Measurements from ENCODE around the gene TNK2.
A peak's percentile ranks its signal among the peaks of the same experiment; 100 is the strongest.

Gene TNK2

DNA sequence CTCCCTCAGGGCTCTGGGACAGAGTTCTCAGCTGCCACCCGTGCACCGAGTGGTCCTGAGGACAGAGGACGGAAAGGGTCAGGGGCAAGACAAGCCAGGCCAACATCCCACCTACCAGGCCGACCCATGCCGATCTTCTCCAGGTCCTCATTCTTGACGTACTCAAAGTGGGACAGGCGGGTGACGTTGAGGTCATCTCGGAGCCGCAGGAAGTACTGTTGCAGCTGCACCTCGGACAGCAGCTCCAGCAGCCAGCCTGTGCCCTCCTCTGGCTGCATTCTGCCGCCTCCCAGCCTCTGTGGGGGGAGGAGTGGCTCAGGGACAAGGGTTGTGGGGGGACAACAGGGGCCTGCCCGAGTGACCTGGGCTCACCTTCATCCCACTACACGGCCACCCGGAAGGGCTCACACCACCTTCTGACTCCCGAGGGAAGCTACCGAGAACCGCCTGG lies 20.0 kb downstream of the TNK2 start:
- peaks cover 29% of the 10 kb centered on the region for H3K4me1 ChIP-seq (ENCODE audit: insufficient read depth, low read length)
- H3K27ac ChIP-seq (ENCODE audit: low read length) = no peak overlapping the region
- no peak overlapping the region for H3K4me3 ChIP-seq (ENCODE audit: low read length)
- no peak overlapping the region for H3K9ac ChIP-seq (ENCODE audit: low read depth, low read length)
- H3K27me3 ChIP-seq (ENCODE audit: insufficient read depth, low read length) = no peaks in the 10 kb centered on the region
- no peaks in the 10 kb centered on the region for H3K36me3 ChIP-seq (ENCODE audit: insufficient read depth, low read depth, low read length)
- H3K9me3 ChIP-seq (ENCODE audit: insufficient read depth, low read depth, low read length) = no peaks in the 10 kb centered on the region

DNA sequence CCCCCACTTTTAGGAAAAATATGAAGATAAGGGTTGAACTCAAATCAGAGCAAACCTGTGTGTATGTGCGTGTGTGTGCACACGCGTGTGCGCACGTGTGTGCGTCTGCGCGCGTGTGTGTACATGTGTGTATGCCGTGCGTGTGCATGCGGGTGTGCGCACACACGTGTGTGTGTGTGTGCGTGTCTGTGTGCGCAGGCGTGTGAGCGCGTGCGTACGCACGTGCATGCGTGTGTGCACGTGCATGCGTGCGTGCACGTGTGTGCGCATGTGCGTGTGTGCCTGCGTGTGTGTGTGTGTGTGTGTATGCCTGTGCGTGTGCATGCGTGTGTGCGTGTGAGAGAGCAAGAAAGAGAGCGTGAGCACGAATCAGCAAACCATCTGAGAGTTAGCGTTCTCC lies 20.7 kb downstream of the TNK2 start:
- Histone ChIP-seq H3K9me3 (ENCODE audit: insufficient read depth, low read depth, low read length) (no peaks in the 10 kb centered on the region), H3K4me3 (ENCODE audit: low read length) (no peak overlapping the region), H3K4me1 (ENCODE audit: insufficient read depth, low read length) (peaks cover 23% of the 10 kb centered on the region), H3K36me3 (ENCODE audit: insufficient read depth, low read depth, low read length) (no peaks in the 10 kb centered on the region), H3K27me3 (ENCODE audit: insufficient read depth, low read length) (no peaks in the 10 kb centered on the region), H3K27ac (ENCODE audit: low read length) (no peak overlapping the region), H3K9ac (ENCODE audit: low read depth, low read length) (no peak overlapping the region)

DNA sequence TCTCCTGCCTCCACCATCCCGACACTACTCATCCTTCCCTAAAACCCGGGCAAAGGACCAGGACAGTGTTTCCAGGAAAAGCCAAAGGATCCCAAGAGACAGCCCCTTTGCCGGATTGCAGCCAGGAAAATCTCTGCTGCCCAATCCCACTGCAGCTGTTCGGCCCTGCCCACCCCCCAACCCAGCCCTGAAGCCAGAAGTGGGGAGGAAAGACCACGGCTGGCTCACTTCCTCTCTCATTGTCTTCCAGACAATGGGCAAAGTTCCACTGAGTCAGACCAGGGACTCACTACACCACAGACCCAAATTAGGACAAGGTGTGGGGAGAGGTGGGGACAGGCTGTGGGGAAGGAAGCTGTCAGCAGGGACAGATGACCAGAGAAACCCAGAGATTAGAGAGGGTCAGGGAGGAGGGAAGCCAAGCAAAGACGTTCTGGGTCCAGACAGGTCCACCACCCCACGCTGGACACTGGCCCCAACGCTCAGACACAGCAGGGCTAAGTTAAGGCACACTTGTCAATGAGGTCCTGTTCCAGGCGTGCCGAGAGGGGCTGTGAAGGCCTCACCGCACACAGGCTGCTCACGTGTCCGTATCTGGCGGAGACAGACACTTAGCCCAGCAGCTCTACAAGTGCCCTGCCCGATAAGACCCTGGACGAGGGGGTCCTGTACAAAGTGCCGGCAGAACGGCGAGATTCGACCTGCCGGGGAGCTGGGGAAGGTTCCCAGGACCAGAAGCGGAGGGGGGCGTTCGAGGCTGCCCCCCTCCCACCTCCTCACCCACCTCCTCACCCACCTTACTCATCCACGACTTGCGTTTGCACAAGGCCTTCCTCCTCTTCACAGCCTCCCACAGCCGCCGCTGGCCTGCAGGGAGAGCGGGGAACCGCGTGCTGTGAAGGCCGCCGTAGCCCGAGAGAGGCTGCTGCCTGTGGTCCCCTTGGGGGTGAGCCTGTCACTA lies 21.9 kb downstream of the TNK2 start:
- 0 out of 2 replicates have a peak, but pooled peaks cover 3% of the 10 kb centered on the region for H3K36me3 ChIP-seq (ENCODE audit: insufficient read depth, low read depth, low read length)
- H3K27me3 ChIP-seq (ENCODE audit: insufficient read depth, low read length) = no peaks in the 10 kb centered on the region
- H3K4me3 ChIP-seq (ENCODE audit: low read length) = no peak overlapping the region
- peak overlapping the region; percentile 15; the same call in 1 of the 2 replicates for H3K9ac ChIP-seq (ENCODE audit: low read depth, low read length)
- H3K4me1 ChIP-seq (ENCODE audit: insufficient read depth, low read length) = peaks cover 23% of the 10 kb centered on the region
- no peaks in the 10 kb centered on the region for H3K9me3 ChIP-seq (ENCODE audit: insufficient read depth, low read depth, low read length)
- H3K27ac ChIP-seq (ENCODE audit: low read length) = no peak overlapping the region

- no peak overlapping the region for H3K27ac ChIP-seq (ENCODE audit: low read length)
- peak overlapping the region; percentile 15; the same call in 1 of the 2 replicates for H3K9ac ChIP-seq (ENCODE audit: low read depth, low read length)
- 0 out of 2 replicates have a peak, but pooled peaks cover 3% of the 10 kb centered on the region for H3K36me3 ChIP-seq (ENCODE audit: insufficient read depth, low read depth, low read length)
- H3K9me3 ChIP-seq (ENCODE audit: insufficient read depth, low read depth, low read length) = no peaks in the 10 kb centered on the region
- H3K4me1 ChIP-seq (ENCODE audit: insufficient read depth, low read length) = peaks cover 23% of the 10 kb centered on the region
- no peaks in the 10 kb centered on the region for H3K27me3 ChIP-seq (ENCODE audit: insufficient read depth, low read length)
- H3K4me3 ChIP-seq (ENCODE audit: low read length) = no peak overlapping the region
Observed at GRCh38 chr3:195885036-195885891, 23.1 kb downstream of the TNK2 start.

DNA sequence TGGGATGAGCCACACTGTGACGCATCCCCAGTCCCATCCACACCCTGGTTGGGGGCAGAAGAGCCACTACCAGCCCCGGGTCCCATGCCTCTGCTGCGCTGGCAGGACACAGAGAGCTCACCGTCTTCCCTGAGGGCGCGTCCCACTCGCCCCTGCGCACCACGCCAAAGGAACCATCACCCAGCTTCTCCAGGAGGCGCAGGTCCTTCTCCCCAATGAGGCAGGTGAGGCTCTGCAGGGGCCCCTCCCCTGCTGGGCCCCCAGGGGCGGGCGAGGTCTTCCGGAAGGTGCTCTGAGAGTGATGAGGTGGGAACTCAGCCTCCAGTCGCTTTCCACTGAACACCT lies 23.7 kb downstream of the TNK2 start:
- Histone ChIP-seq H3K27ac (ENCODE audit: low read length) (no peak overlapping the region), H3K27me3 (ENCODE audit: insufficient read depth, low read length) (no peaks in the 10 kb centered on the region), H3K36me3 (ENCODE audit: insufficient read depth, low read depth, low read length) (0 out of 2 replicates have a peak, but pooled peaks cover 3% of the 10 kb centered on the region), H3K9me3 (ENCODE audit: insufficient read depth, low read depth, low read length) (no peaks in the 10 kb centered on the region), H3K4me1 (ENCODE audit: insufficient read depth, low read length) (peaks cover 19% of the 10 kb centered on the region), H3K9ac (ENCODE audit: low read depth, low read length) (no peak overlapping the region), H3K4me3 (ENCODE audit: low read length) (no peak overlapping the region)

- Histone ChIP-seq H3K36me3 (ENCODE audit: insufficient read depth, low read depth, low read length) (0 out of 2 replicates have a peak, but pooled peaks cover 9% of the 10 kb centered on the region), H3K27ac (ENCODE audit: low read length) (no peak overlapping the region), H3K4me1 (ENCODE audit: insufficient read depth, low read length) (peaks cover 14% of the 10 kb centered on the region)
Observed at GRCh38 chr3:195883801-195884200, 24.6 kb downstream of the TNK2 start.

GRCh38 chr3:195883160-195883559 lies 25.2 kb downstream of the TNK2 start:
- H3K9ac ChIP-seq (ENCODE audit: low read depth, low read length) = no peak overlapping the region
- no peaks in the 10 kb centered on the region for H3K9me3 ChIP-seq (ENCODE audit: insufficient read depth, low read depth, low read length)
- peaks cover 14% of the 10 kb centered on the region for H3K4me1 ChIP-seq (ENCODE audit: insufficient read depth, low read length)
- H3K27ac ChIP-seq (ENCODE audit: low read length) = no peak overlapping the region
- no peaks in the 10 kb centered on the region for H3K27me3 ChIP-seq (ENCODE audit: insufficient read depth, low read length)
- H3K36me3 ChIP-seq (ENCODE audit: insufficient read depth, low read depth, low read length) = peaks cover 13% of the 10 kb centered on the region; the same call in 1 of the 2 replicates
- H3K4me3 ChIP-seq (ENCODE audit: low read length) = no peak overlapping the region

More at GRCh38 chr3:195883801-195884200, 24.6 kb downstream of the TNK2 start:
- H3K9ac ChIP-seq (ENCODE audit: low read depth, low read length) = no peak overlapping the region
- H3K4me3 ChIP-seq (ENCODE audit: low read length) = no peak overlapping the region
- no peaks in the 10 kb centered on the region for H3K9me3 ChIP-seq (ENCODE audit: insufficient read depth, low read depth, low read length)
- no peaks in the 10 kb centered on the region for H3K27me3 ChIP-seq (ENCODE audit: insufficient read depth, low read length)

DNA sequence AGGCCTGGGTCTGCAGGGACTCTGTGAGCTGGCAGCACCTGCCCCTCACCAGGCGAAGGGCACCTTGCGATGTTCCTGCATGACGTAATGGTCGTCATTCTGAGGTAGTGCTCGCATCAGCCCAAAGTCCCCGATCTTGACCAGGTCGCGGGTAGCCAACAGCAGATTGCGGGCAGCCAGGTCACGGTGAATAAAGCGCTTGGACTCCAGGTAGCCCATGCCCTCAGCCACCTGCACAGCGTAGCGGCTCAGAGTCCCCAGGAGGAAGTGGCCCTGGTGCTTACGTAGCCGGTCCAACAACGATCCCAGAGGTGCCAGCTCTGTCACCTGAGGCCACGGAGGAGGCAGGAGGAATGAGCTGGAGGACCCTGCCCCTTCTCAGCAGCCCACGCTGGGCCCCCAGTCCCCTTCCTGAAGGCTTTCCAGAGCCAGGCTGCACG lies 26.3 kb downstream of the TNK2 start:
- Histone ChIP-seq H3K36me3 (ENCODE audit: insufficient read depth, low read depth, low read length) (peaks cover 17% of the 10 kb centered on the region; the same call in 1 of the 2 replicates), H3K4me1 (ENCODE audit: insufficient read depth, low read length) (peaks cover 14% of the 10 kb centered on the region), H3K27ac (ENCODE audit: low read length) (no peak overlapping the region), H3K9me3 (ENCODE audit: insufficient read depth, low read depth, low read length) (no peaks in the 10 kb centered on the region), H3K27me3 (ENCODE audit: insufficient read depth, low read length) (no peaks in the 10 kb centered on the region), H3K9ac (ENCODE audit: low read depth, low read length) (no peak overlapping the region), H3K4me3 (ENCODE audit: low read length) (no peak overlapping the region)

GRCh38 chr3:195881276-195881988 lies 26.9 kb downstream of the TNK2 start:
- Histone ChIP-seq H3K4me1 (ENCODE audit: insufficient read depth, low read length) (peaks cover 12% of the 10 kb centered on the region), H3K36me3 (ENCODE audit: insufficient read depth, low read depth, low read length) (peaks cover 17% of the 10 kb centered on the region; the same call in 1 of the 2 replicates), H3K9me3 (ENCODE audit: insufficient read depth, low read depth, low read length) (no peaks in the 10 kb centered on the region), H3K27ac (ENCODE audit: low read length) (no peak overlapping the region), H3K9ac (ENCODE audit: low read depth, low read length) (no peak overlapping the region), H3K27me3 (ENCODE audit: insufficient read depth, low read length) (no peaks in the 10 kb centered on the region), H3K4me3 (ENCODE audit: low read length) (no peak overlapping the region)

DNA sequence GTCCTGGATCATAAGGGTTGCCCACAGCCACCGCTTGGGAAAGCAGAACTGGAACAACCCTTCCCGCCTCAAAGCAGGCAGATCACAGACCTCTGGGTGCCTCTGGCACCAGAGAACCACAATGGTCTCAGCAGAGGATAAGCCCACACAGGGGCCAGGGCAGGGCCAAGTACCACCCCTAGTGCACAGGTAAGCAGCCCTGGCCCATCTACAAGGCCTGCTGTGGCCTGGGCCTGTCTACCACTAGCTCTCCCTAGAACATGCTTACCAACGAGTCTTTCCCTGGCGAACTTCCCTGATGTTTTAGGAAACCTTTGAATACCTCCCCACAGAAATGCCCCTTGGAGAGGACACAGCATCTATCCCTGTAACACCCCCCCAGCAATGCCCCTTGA lies 28.3 kb downstream of the TNK2 start:
- H3K36me3 ChIP-seq (ENCODE audit: insufficient read depth, low read depth, low read length) = peaks cover 17% of the 10 kb centered on the region; the same call in 1 of the 2 replicates
- H3K27ac ChIP-seq (ENCODE audit: low read length) = no peak overlapping the region
- H3K4me3 ChIP-seq (ENCODE audit: low read length) = no peak overlapping the region
- H3K9ac ChIP-seq (ENCODE audit: low read depth, low read length) = no peak overlapping the region
- H3K27me3 ChIP-seq (ENCODE audit: insufficient read depth, low read length) = no peaks in the 10 kb centered on the region
- no peaks in the 10 kb centered on the region for H3K9me3 ChIP-seq (ENCODE audit: insufficient read depth, low read depth, low read length)
- no peaks in the 10 kb centered on the region for H3K4me1 ChIP-seq (ENCODE audit: insufficient read depth, low read length)
